ENCODE results near the gene MAST2.
"Not testable (repeated sequence)": the region's sequence is repeated elsewhere in the genome, so short reads cannot be mapped to it uniquely, and the experiment has no call there.

The MAST2 gene

GRCh38 chr1:45857101-45857700 is 53.8 kb downstream of the MAST2 start:
- no peak for DNase-seq (ENCODE audit: low read depth in 2 of 2, low spot score in 1 of 2)

- not testable (repeated sequence) for DNase-seq (ENCODE audit: low read depth in 2 of 2, low spot score in 1 of 2)
These were observed 54.5 kb downstream of the MAST2 start for GRCh38 chr1:45857755-45858492.

- DNase-seq (ENCODE audit: low read depth in 2 of 2, low spot score in 1 of 2) = no peak
These were observed 55.8 kb downstream of the MAST2 start for GRCh38 chr1:45859221-45859620.

- DNase-seq (ENCODE audit: low read depth in 2 of 2, low spot score in 1 of 2) = no peak
These were observed 58.6 kb downstream of the MAST2 start for GRCh38 chr1:45862008-45862407.

GRCh38 chr1:45863218-45863617 is 59.8 kb downstream of the MAST2 start:
- DNase-seq (ENCODE audit: low read depth in 2 of 2, low spot score in 1 of 2) = no peak

GRCh38 chr1:45864167-45865106 is 61.0 kb downstream of the MAST2 start:
- DNase-seq (ENCODE audit: low read depth in 2 of 2, low spot score in 1 of 2) = no peak

- no peak for DNase-seq (ENCODE audit: low read depth in 2 of 2, low spot score in 1 of 2)
These were observed 64.4 kb downstream of the MAST2 start for GRCh38 chr1:45867697-45868348.

GRCh38 chr1:45868861-45869260 is 65.4 kb downstream of the MAST2 start:
- DNase-seq (ENCODE audit: low read depth in 2 of 2, low spot score in 1 of 2) = no peak

- DNase-seq (ENCODE audit: low read depth in 2 of 2, low spot score in 1 of 2) = no peak
These were observed 67.1 kb downstream of the MAST2 start for GRCh38 chr1:45870500-45870899.

- not testable (repeated sequence) for DNase-seq (ENCODE audit: low read depth in 2 of 2, low spot score in 1 of 2)
These were observed 68.9 kb downstream of the MAST2 start for GRCh38 chr1:45872173-45872801.

GRCh38 chr1:45876000-45876617 is 72.7 kb downstream of the MAST2 start:
- no peak for DNase-seq (ENCODE audit: low read depth in 2 of 2, low spot score in 1 of 2)

GRCh38 chr1:45877264-45877663 is 73.9 kb downstream of the MAST2 start:
- DNase-seq (ENCODE audit: low read depth in 2 of 2, low spot score in 1 of 2) = no peak

- DNase-seq (ENCODE audit: low read depth in 2 of 2, low spot score in 1 of 2) = no peak
These were observed 76.6 kb downstream of the MAST2 start for GRCh38 chr1:45879885-45880598.

GRCh38 chr1:45880930-45881329 is 77.5 kb downstream of the MAST2 start:
- DNase-seq (ENCODE audit: low read depth in 2 of 2, low spot score in 1 of 2) = no peak

GRCh38 chr1:45883658-45884057 is 80.2 kb downstream of the MAST2 start:
- DNase-seq (ENCODE audit: low read depth in 2 of 2, low spot score in 1 of 2) = no peak

- no peak for DNase-seq (ENCODE audit: low read depth in 2 of 2, low spot score in 1 of 2)
These were observed 81.3 kb downstream of the MAST2 start for GRCh38 chr1:45884700-45885099.

- no peak for DNase-seq (ENCODE audit: low read depth in 2 of 2, low spot score in 1 of 2)
These were observed 82.8 kb downstream of the MAST2 start for GRCh38 chr1:45886229-45886628.

GRCh38 chr1:45887156-45887842 is 83.9 kb downstream of the MAST2 start:
- DNase-seq (ENCODE audit: low read depth in 2 of 2, low spot score in 1 of 2) = no peak

- no peak for DNase-seq (ENCODE audit: low read depth in 2 of 2, low spot score in 1 of 2)
These were observed 86.7 kb downstream of the MAST2 start for GRCh38 chr1:45890078-45890477.

All from stimulated activated CD8-positive, alpha-beta memory T cell treated with anti-CD3 and anti-CD28 coated beads, Interleukin-4, amount 100 ng/mL, for 4 hours (primary cell).